Activated CD8-positive, alpha-beta memory T cell treated with anti-CD3 and anti-CD28 coated beads, Interleukin-2, amount 50 U/mL, for 1 hour (primary cell): Measurements from ENCODE around the gene NFKBIA.
"Not testable (repeated sequence)": the region's sequence is repeated elsewhere in the genome, so short reads cannot be mapped to it uniquely, and the experiment has no call there.

Experiments used
- DNase-seq: peaks from one replicate; pipeline ENCODE4 v3.0.0-alpha.2; 2020; ENCODE audit errors: extremely low read depth

The NFKBIA gene

GRCh38 chr14:35368583-35369392 lies 35.8 kb downstream of the NFKBIA start:
- DNase-seq: no peak

GRCh38 chr14:35368139-35368460 lies 36.4 kb downstream of the NFKBIA start:
- DNase-seq: no peak

- no peak for DNase-seq
Observed at GRCh38 chr14:35367056-35367372, 37.5 kb downstream of the NFKBIA start.

DNA sequence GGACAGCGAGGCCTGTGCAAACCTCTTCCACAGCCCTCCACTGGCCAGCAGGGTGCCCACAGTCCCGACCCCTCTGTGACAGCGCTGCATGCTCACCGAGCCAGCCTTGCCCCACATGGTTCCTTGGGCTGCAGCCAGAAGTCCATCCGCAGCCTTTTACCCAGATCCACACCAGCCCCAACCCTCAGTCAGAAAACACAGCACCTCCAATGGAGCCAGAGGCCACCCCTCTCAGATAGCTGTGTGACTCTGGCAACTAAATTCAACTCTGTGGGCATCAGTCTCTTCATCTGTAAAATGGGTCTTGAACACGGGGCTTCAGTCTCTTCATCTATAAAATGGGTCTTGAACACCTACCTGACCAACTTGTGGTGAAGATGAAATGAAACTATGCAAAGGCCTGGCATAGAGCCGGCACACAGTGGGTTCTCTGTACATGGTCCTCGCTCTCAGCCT lies 38.0 kb downstream of the NFKBIA start:
- no peak for DNase-seq

GRCh38 chr14:35366056-35366451 lies 38.5 kb downstream of the NFKBIA start:
- no peak for DNase-seq

- DNase-seq: no peak
Observed at GRCh38 chr14:35365130-35366055, 39.2 kb downstream of the NFKBIA start.

- no peak for DNase-seq
Observed at GRCh38 chr14:35362911-35363374, 41.6 kb downstream of the NFKBIA start.

GRCh38 chr14:35362450-35362849 lies 42.1 kb downstream of the NFKBIA start:
- DNase-seq: no peak

DNA sequence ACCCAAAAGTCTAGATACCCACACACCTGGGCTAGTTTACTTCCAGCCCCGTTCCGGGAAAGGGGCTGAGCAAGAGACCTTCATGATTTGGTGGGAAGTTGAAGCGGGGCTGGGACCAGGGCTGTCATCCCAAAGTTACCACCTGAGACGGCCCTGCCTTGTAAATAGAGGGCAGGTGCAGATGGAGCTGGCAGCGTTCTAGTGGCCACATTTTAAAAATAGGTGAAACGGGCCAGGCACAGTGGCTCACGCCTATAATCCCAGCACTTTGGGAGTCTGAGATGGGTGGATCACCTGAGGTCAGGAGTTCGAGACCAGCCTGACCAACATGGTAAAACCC lies 43.4 kb downstream of the NFKBIA start:
- no peak for DNase-seq

GRCh38 chr14:35359655-35360054 lies 44.9 kb downstream of the NFKBIA start:
- not testable (repeated sequence) for DNase-seq

- DNase-seq: no peak
Observed at GRCh38 chr14:35355981-35356841, 48.3 kb downstream of the NFKBIA start.

DNA sequence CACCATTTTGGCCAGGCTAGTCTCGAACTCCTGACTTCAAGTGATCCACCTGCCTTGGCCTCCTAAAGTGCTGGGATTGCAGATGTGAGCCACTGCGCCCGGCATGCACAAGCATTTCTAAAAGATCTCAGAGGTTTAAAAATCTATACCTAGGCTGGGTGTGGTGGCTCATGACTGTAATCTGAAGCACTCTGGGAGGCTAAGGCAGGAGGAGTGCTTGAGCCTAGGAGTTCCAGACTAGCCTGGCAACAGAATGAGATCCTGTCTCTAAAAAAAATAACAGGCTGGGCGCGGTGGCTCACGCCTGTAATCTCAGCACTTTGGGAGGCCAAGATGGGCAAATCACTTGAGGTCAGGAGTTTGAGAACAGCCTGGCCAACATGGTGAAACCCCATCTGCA lies 49.3 kb downstream of the NFKBIA start:
- DNase-seq: not testable (repeated sequence)

DNA sequence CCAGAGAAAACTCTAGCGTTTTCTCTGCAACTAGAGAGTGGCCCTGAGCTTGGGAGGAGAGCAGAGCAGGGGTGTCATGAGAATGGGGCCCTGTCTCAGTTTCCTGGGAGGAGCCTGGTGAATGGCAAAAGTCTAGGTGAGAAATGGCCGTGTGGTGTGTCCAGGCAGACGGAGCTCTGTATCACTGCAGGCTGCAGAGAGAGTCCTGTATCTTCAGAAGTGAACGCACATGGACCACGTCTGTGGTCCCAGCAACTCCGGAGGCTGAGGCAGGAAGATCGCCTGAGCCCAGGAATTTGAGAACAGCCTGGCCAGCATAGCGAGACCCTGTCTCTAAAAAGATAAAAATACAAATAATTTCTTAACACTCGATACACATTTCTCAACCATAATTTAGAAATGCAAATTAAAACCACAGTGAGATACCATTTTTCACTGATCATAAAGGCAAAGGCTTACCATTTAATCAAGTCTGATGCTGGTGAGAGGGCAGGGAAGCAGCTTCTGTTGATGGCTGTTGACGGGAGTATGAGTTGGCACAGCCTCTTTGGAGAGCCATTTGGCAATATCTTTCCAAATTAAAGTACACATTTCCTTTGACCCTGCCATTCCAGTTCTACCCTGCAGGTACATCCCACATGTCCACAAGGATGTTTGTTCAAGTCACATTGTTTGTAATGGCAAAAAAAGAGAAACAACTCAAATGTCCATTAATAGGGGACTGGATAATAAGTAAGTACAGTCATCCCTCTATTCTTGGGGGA lies 51.0 kb downstream of the NFKBIA start:
- no peak for DNase-seq

- DNase-seq: no peak
Observed at GRCh38 chr14:35352274-35353233, 52.0 kb downstream of the NFKBIA start.

DNA sequence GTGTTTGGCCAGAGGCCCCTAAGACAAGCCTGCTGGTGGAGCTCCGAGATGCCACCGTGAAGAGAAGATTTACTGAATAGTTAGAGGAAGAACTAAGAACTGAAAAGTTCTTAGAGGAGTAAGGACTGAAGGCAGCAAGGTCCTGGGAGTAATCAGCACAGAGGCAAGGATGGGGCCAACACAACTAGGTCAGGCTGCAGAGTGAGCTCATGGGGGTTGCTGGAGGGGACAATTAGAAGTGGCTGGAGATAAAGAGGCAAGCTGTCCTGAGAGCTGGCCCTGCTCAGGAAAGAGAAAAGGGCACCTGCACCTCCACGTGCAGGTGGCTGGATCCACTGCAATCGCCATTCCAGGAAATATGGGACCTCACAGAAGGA lies 52.7 kb downstream of the NFKBIA start:
- no peak for DNase-seq
